PC-9 (cell line): ENCODE data around the gene CDC73. TPM values are rescaled to one million over a fixed set of nuclear protein-coding genes. Genes with fewer than 3 reads are reported as not detected.

Source experiments
- BruUV-seq: library from RNA; stranded (reverse); fragments of 400-500 nt; replicated peaks from 2 replicates; lab custom pipeline; 2021; lab: Mats Ljungman, UMichigan
- CTCF ChIA-PET: fragments of 300-600 bp; sonication (Branson Sonifier 250); formaldehyde crosslinking; loops from one replicate; lab custom pipeline; 2022; ENCODE audit warnings: antibody characterized with exemption; lab: Charles Lee
- POLR2A ChIA-PET: fragments of 300-600 bp; sonication (Branson Sonifier 250); formaldehyde crosslinking; loops from one replicate; lab custom pipeline; 2022; ENCODE audit warnings: antibody characterized with exemption; ENCODE audit not compliant: unreplicated experiment; lab: Charles Lee
- DNase-seq, 2 experiments: peaks; one replicate each; pipeline versions ENCODE4 v3.0.0 to v3.0.0-alpha.2; 2015 to 2022; ENCODE audit warnings: mixed read lengths in 1 of 2
- H2AFZ ChIP-seq: fragments of 200-600 bp; sonication (generic); 2 replicates; pipeline ENCODE4 v1.8.1; 2017; ENCODE audit warnings: antibody characterized with exemption
- H3F3A ChIP-seq: fragments of 200-600 bp; sonication (generic); 2 replicates; pipeline ENCODE4 v1.8.1; 2017; ENCODE audit warnings: antibody characterized with exemption, mild to moderate bottlenecking, low read depth; ENCODE audit not compliant: insufficient read depth
- H3K27ac ChIP-seq: fragments of 200-600 bp; sonication (generic); 2 replicates; pipeline ENCODE4 v1.6.1; 2016; ENCODE audit warnings: mixed run types
- H3K27me3 ChIP-seq: fragments of 200-600 bp; sonication (generic); 2 replicates; pipeline ENCODE4 v1.6.1; 2016; ENCODE audit warnings: low read depth, mixed run types; ENCODE audit not compliant: insufficient read depth
- H3K36me3 ChIP-seq: fragments of 200-600 bp; sonication (generic); 2 replicates; pipeline ENCODE4 v1.6.1; 2016; ENCODE audit warnings: low read depth, mixed run types
- H3K4me1 ChIP-seq: fragments of 200-600 bp; sonication (generic); replicated peaks from 2 replicates; pipeline ENCODE4 v1.6.1; 2016; ENCODE audit warnings: mixed run types; ENCODE audit not compliant: insufficient read depth
- H3K4me2 ChIP-seq: fragments of 200-600 bp; sonication (generic); 2 replicates; pipeline ENCODE4 v1.6.1; 2017; ENCODE audit warnings: mixed run types
- H3K4me3 ChIP-seq: fragments of 200-600 bp; sonication (generic); 2 replicates; pipeline ENCODE4 v1.6.1; 2016; ENCODE audit warnings: mixed run types
- H3K79me2 ChIP-seq: fragments of 200-600 bp; sonication (generic); 2 replicates; pipeline ENCODE4 v1.6.1; 2017; ENCODE audit warnings: low read depth, mixed run types
- H3K9me2 ChIP-seq: fragments of 200-600 bp; sonication (generic); 2 replicates; pipeline ENCODE4 v1.8.1; 2017; ENCODE audit warnings: mild to moderate bottlenecking; ENCODE audit not compliant: insufficient read depth
- H3K9me3 ChIP-seq: fragments of 200-600 bp; sonication (generic); 2 replicates; pipeline ENCODE4 v1.8.1; 2016; ENCODE audit warnings: low read depth; ENCODE audit not compliant: insufficient read depth
- H4K20me1 ChIP-seq: fragments of 200-600 bp; sonication (generic); 2 replicates; pipeline ENCODE4 v1.8.1; 2017; ENCODE audit not compliant: insufficient read depth
- CTCF ChIP-seq: fragments of 200-600 bp; sonication (generic); conservative IDR thresholded peaks from 2 replicates; pipeline ENCODE4 v1.6.1; 2017; ENCODE audit warnings: mixed run types, antibody characterized with exemption, mild to moderate bottlenecking, moderate library complexity
- EZH2 ChIP-seq: fragments of 200-600 bp; sonication (generic); IDR thresholded peaks from 2 replicates; pipeline ENCODE4 v1.8.0; 2017; ENCODE audit warnings: antibody characterized with exemption, low read depth
- intact Hi-C: fragments of 100-400 bp; cut with micrococcal nuclease; formaldehyde crosslinking; loops from one replicate; pipeline ENCODE4 v1.10.0; 2022; ENCODE audit not compliant: unreplicated experiment
- total RNA-seq: library from RNA; stranded (reverse); gene quantifications from 2 replicates; pipeline ENCODE4 v1.2.3, GENCODE V29; 2021

CDC73 gene
- total RNA-seq, 1 experiment from 2014 or later = 39.6 TPM

- BruUV-seq = no TSS peak
- H3K36me3 ChIP-seq = no peaks in the 10 kb centered on the region
- ChIA-PET POLR2A (no interaction called here), CTCF (no interaction called here)
- H2AFZ ChIP-seq = no peak overlapping the region
- intact Hi-C loops = loop anchor here (10.0 kb wide), 1 partner anchor 215 kb away; no protein-coding TSS in a partner anchor
- H3K27ac ChIP-seq = no peak overlapping the region
- H3K4me1 ChIP-seq = peaks cover 5% of the 10 kb centered on the region; the same call in 1 of the 2 replicates
- DNase-seq = no peak
- H3F3A ChIP-seq = no peaks in the 10 kb centered on the region
- H3K9me2 ChIP-seq = no peaks in the 10 kb centered on the region
- peaks cover 17% of the 10 kb centered on the region; the same call in 1 of the 2 replicates for H3K79me2 ChIP-seq
- H3K4me3 ChIP-seq = no peak overlapping the region
- H3K4me2 ChIP-seq = no peak overlapping the region
- H3K9me3 ChIP-seq = no peaks in the 10 kb centered on the region
- H4K20me1 ChIP-seq = peaks cover 5% of the 10 kb centered on the region; the same call in 1 of the 2 replicates
- TF ChIP-seq EZH2 (no peak), CTCF (no peak)
- no peaks in the 10 kb centered on the region for H3K27me3 ChIP-seq
These were observed 67.7 kb downstream of the CDC73 start for GRCh38 chr1:193189442-193190095.

GRCh38 chr1:193190096-193190744 is 68.4 kb downstream of the CDC73 start:
- ChIA-PET CTCF (no interaction called here), POLR2A (no interaction called here)
- BruUV-seq = no TSS peak
- Histone ChIP-seq H3K4me3 (no peak overlapping the region), H3K27me3 (no peaks in the 10 kb centered on the region), H2AFZ (no peak overlapping the region), H3K4me2 (no peak overlapping the region), H3K79me2 (peaks cover 15% of the 10 kb centered on the region; the same call in 1 of the 2 replicates), H3K9me3 (no peaks in the 10 kb centered on the region), H3K36me3 (no peaks in the 10 kb centered on the region), H4K20me1 (peaks cover 5% of the 10 kb centered on the region; the same call in 1 of the 2 replicates), H3F3A (no peaks in the 10 kb centered on the region), H3K27ac (no peak overlapping the region), H3K4me1 (peaks cover 4% of the 10 kb centered on the region; the same call in 1 of the 2 replicates), H3K9me2 (no peaks in the 10 kb centered on the region)
- DNase-seq = no peak
- no peak for TF ChIP-seq CTCF
- TF ChIP-seq EZH2 = no peak
- intact Hi-C loops = no loop called here

- Histone ChIP-seq H3K79me2 (0 out of 2 replicates have a peak, but pooled peaks cover 5% of the 10 kb centered on the region), H4K20me1 (no peaks in the 10 kb centered on the region; the same call in 1 of the 2 replicates), H3K4me2 (no peak overlapping the region), H3K9me2 (no peaks in the 10 kb centered on the region), H3K27me3 (no peaks in the 10 kb centered on the region), H3K9me3 (no peaks in the 10 kb centered on the region), H3K4me1 (no peaks in the 10 kb centered on the region), H3K27ac (no peak overlapping the region), H2AFZ (no peak overlapping the region), H3F3A (no peaks in the 10 kb centered on the region), H3K4me3 (no peak overlapping the region), H3K36me3 (no peaks in the 10 kb centered on the region)
- intact Hi-C loops = no loop called here
- CTCF ChIA-PET = no interaction called here
- no peak for DNase-seq
- no TSS peak for BruUV-seq
- no peak for TF ChIP-seq CTCF
- no peak for TF ChIP-seq EZH2
- POLR2A ChIA-PET = no interaction called here
These were observed 70.8 kb downstream of the CDC73 start for GRCh38 chr1:193192586-193192985.
